Measurements from ENCODE around the gene APBA1.

DNA sequence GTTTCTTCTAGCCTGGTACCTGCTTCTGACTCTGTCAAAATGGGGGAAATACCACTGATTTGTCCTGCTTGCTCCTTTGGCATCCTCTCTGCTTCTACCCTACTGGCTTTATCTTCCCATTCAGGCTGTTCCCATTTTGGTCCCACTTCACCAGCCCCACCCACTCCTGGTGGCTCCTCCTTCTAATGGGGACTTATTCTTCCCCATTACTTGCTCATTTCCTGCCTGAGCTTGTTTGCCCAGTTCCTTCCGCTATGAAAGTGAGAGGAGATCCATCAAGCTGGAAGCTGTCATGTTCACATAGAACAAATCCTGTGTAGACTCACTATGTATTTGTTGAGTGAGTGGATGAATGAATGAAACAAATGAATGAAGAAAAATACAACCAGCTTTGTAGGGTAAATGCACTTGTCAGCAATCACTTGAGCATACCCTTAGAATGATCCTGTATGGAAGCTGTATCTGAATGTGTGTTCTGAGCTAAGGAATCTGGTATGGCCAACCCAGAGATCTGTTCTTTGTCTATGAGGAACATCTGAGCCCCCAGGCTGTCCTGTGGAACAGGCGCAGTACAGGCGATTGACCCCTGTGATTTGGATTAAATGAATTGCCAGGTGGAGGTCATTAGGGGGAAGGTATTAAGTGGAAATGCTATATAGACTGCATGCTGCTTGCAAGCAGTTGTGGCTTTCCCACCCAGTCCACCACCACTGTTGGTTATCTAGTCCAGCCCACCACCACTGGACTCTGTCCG, 89.5 kb downstream of the APBA1 start:
- TF ChIP-seq, protein P1, sequence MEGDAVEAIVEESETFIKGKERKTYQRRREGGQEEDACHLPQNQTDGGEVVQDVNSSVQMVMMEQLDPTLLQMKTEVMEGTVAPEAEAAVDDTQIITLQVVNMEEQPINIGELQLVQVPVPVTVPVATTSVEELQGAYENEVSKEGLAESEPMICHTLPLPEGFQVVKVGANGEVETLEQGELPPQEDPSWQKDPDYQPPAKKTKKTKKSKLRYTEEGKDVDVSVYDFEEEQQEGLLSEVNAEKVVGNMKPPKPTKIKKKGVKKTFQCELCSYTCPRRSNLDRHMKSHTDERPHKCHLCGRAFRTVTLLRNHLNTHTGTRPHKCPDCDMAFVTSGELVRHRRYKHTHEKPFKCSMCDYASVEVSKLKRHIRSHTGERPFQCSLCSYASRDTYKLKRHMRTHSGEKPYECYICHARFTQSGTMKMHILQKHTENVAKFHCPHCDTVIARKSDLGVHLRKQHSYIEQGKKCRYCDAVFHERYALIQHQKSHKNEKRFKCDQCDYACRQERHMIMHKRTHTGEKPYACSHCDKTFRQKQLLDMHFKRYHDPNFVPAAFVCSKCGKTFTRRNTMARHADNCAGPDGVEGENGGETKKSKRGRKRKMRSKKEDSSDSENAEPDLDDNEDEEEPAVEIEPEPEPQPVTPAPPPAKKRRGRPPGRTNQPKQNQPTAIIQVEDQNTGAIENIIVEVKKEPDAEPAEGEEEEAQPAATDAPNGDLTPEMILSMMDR (IDR thresholded peaks at IDR 0.05), result no peak
- no peak for TF ChIP-seq POLR2A (IDR thresholded peaks at IDR 0.05)
